H9 (cell line): Measurements from ENCODE around the gene FRMPD3. TPM values are rescaled to one million over a fixed set of nuclear protein-coding genes. Genes with fewer than 3 reads are reported as not detected.

Experiments
- DNase-seq: peaks from one replicate; pipeline ENCODE4 v3.0.0-alpha.2; 2017
- H2AFZ ChIP-seq: one replicate; pipeline ENCODE4 v1.6.1; 2013; ENCODE audit warnings: mild to moderate bottlenecking, low read length, control low read depth, moderate library complexity
- H2AK5ac ChIP-seq: 2 replicates; pipeline ENCODE4 v1.6.1; 2013; ENCODE audit warnings: low read length, control low read depth, mixed read lengths; ENCODE audit not compliant: insufficient read length
- H2BK120ac ChIP-seq: one replicate; pipeline ENCODE4 v1.6.1; 2013; ENCODE audit warnings: low read depth, mild to moderate bottlenecking, low read length, control low read depth, inconsistent platforms; ENCODE audit not compliant: poor library complexity, severe bottlenecking
- H2BK12ac ChIP-seq: 2 replicates; pipeline ENCODE4 v1.6.1; 2013; ENCODE audit warnings: low read length, control low read depth, mixed read lengths, low read depth; ENCODE audit not compliant: insufficient read length
- H2BK15ac ChIP-seq: 2 replicates; pipeline ENCODE4 v1.6.1; 2013; ENCODE audit warnings: low read depth, low read length, control low read depth
- H2BK20ac ChIP-seq: one replicate; pipeline ENCODE4 v1.6.1; 2013; ENCODE audit warnings: low read depth, mild to moderate bottlenecking, low read length, control low read depth, inconsistent platforms; ENCODE audit not compliant: poor library complexity, severe bottlenecking
- H2BK5ac ChIP-seq: 2 replicates; pipeline ENCODE4 v1.6.1; 2013; ENCODE audit warnings: low read length, control low read depth, mixed read lengths; ENCODE audit not compliant: insufficient read length
- H3K14ac ChIP-seq: 2 replicates; pipeline ENCODE4 v1.6.1; 2013; ENCODE audit warnings: low read length, control low read depth; ENCODE audit not compliant: insufficient read depth
- H3K18ac ChIP-seq: 2 replicates; pipeline ENCODE4 v1.6.1; 2013; ENCODE audit warnings: low read depth, mild to moderate bottlenecking, mixed read lengths, low read length, control low read depth; ENCODE audit not compliant: insufficient read length
- H3K23ac ChIP-seq: 2 replicates; pipeline ENCODE4 v1.6.1; 2013; ENCODE audit warnings: low read length, control low read depth, mixed read lengths, low read depth; ENCODE audit not compliant: insufficient read length
- H3K23me2 ChIP-seq: 2 replicates; pipeline ENCODE4 v1.6.1; 2013; ENCODE audit warnings: low read depth, mild to moderate bottlenecking, mixed read lengths, low read length, control low read depth; ENCODE audit not compliant: insufficient read length, poor library complexity, severe bottlenecking
- H3K27ac ChIP-seq: 2 replicates; pipeline ENCODE4 v1.5.1; 2013; ENCODE audit warnings: low read length, control low read depth, mixed read lengths, low read depth; ENCODE audit not compliant: insufficient read length
- H3K27me3 ChIP-seq: 2 replicates; pipeline ENCODE4 v1.6.1; 2013; ENCODE audit warnings: low read length, control low read depth, inconsistent platforms; ENCODE audit not compliant: insufficient read depth
- H3K4ac ChIP-seq: 2 replicates; pipeline ENCODE4 v1.6.1; 2013; ENCODE audit warnings: low read depth, mild to moderate bottlenecking, control low read depth, inconsistent platforms, low read length, moderate library complexity
- H3K4me1 ChIP-seq: 2 replicates; pipeline ENCODE4 v1.6.1; 2013; ENCODE audit warnings: low read length, control low read depth, inconsistent platforms; ENCODE audit not compliant: insufficient read depth
- H3K4me2 ChIP-seq: 2 replicates; pipeline ENCODE4 v1.6.1; 2013; ENCODE audit warnings: low read length, control low read depth, mixed read lengths; ENCODE audit not compliant: insufficient read length, insufficient read depth
- H3K56ac ChIP-seq: 2 replicates; pipeline ENCODE4 v1.6.1; 2013; ENCODE audit warnings: low read depth, mild to moderate bottlenecking, mixed read lengths, low read length, control low read depth; ENCODE audit not compliant: insufficient read length
- H3K79me1 ChIP-seq: 2 replicates; pipeline ENCODE4 v1.6.1; 2013; ENCODE audit warnings: low read depth, mild to moderate bottlenecking, moderate library complexity, low read length, control low read depth, inconsistent platforms; ENCODE audit not compliant: insufficient read depth, poor library complexity, severe bottlenecking
- H3K79me2 ChIP-seq: 2 replicates; pipeline ENCODE4 v1.6.1; 2013; ENCODE audit warnings: low read length, control low read depth, inconsistent platforms; ENCODE audit not compliant: insufficient read depth
- H3K9ac ChIP-seq: 2 replicates; pipeline ENCODE4 v1.6.1; 2013; ENCODE audit warnings: low read length, control low read depth, mixed read lengths; ENCODE audit not compliant: insufficient read length; ENCODE audit errors: extremely low read depth
- H3K9me3 ChIP-seq: one replicate; pipeline ENCODE4 v1.6.1; 2013; ENCODE audit warnings: low read depth, low read length, inconsistent platforms; ENCODE audit not compliant: control insufficient read depth
- H3T11ph ChIP-seq: one replicate; pipeline ENCODE4 v1.6.1; 2013; ENCODE audit warnings: mild to moderate bottlenecking, low read length, control low read depth, inconsistent platforms
- H4K20me1 ChIP-seq: one replicate; pipeline ENCODE4 v1.6.1; 2013; ENCODE audit not compliant: control insufficient read depth, insufficient read length, insufficient read depth
- H4K5ac ChIP-seq: 2 replicates; pipeline ENCODE4 v1.6.1; 2013; ENCODE audit warnings: low read depth, mild to moderate bottlenecking, mixed read lengths, low read length, control low read depth; ENCODE audit not compliant: insufficient read length
- H4K8ac ChIP-seq: replicated peaks from 2 replicates; pipeline ENCODE4 v1.6.1; 2013; ENCODE audit warnings: low read length, control low read depth, mixed read lengths, low read depth; ENCODE audit not compliant: insufficient read length
- H4K91ac ChIP-seq: 2 replicates; pipeline ENCODE4 v1.6.1; 2013; ENCODE audit warnings: low read depth, mild to moderate bottlenecking, moderate library complexity, mixed read lengths, low read length, control low read depth; ENCODE audit not compliant: insufficient read length
- H3K27ac Mint-ChIP-seq, 3 experiments: 2 replicates in 2 of 3; 3 replicates in 1 of 3; pipeline ENCODE4 v1.8.0; 2020 to 2021; ENCODE audit warnings: mixed read lengths in 3 of 3, mild to moderate bottlenecking in 1 of 3, moderate library complexity in 1 of 3
- H3K27me3 Mint-ChIP-seq: 2 replicates; pipeline ENCODE4 v1.8.0; 2021; ENCODE audit warnings: low read depth, mild to moderate bottlenecking, moderate library complexity, mixed read lengths
- H3K36me3 Mint-ChIP-seq, 3 experiments: 2 replicates in 2 of 3; 3 replicates in 1 of 3; pipeline ENCODE4 v1.8.0; 2020 to 2021; ENCODE audit warnings: low read depth in 3 of 3, mixed read lengths in 3 of 3; ENCODE audit not compliant: insufficient read depth in 1 of 3
- H3K4me1 Mint-ChIP-seq, 2 experiments: 2 replicates each; pipeline ENCODE4 v1.8.0; 2020; ENCODE audit warnings: mixed read lengths in 2 of 2
- H3K4me3 Mint-ChIP-seq, 2 experiments: 2 replicates in 1 of 2; 3 replicates in 1 of 2; pipeline ENCODE4 v1.8.0; 2020 to 2021; ENCODE audit warnings: mild to moderate bottlenecking in 2 of 2, mixed read lengths in 2 of 2, moderate library complexity in 1 of 2
- H3K9me3 Mint-ChIP-seq, 2 experiments: 2 replicates in 1 of 2; 3 replicates in 1 of 2; pipeline ENCODE4 v1.8.0; 2020; ENCODE audit warnings: mild to moderate bottlenecking in 2 of 2, mixed read lengths in 2 of 2, moderate library complexity in 1 of 2
- CTCF ChIP-seq: fragments of 200-600 bp; sonication (generic); conservative IDR thresholded peaks from 3 replicates; pipeline ENCODE4 v1.8.0; 2021; ENCODE audit warnings: antibody characterized with exemption, mild to moderate bottlenecking
- WGBS: extraction: QIAGEN DNeasy Blood & Tissue Kit; methylation state at CpG from one replicate; pipeline ENCODE4 v1.1.7; 2013; ENCODE audit warnings: missing lambda C conversion rate, low lambda C conversion rate, mixed read lengths; ENCODE audit not compliant: insufficient read length; ENCODE audit errors: extremely low coverage; 5-methylcytosine and 5-hydroxymethylcytosine counted together
- total RNA-seq: library from RNA; stranded (reverse); gene quantifications from 2 replicates; pipeline ENCODE4 v1.2.1, GENCODE V29; 2021

The FRMPD3 gene
- total RNA-seq, 1 experiment from 2014 or later: 0.26 TPM

GRCh38 chrX:107450823-107451509, 1.5 kb downstream of the FRMPD3 start:
- Histone ChIP-seq H3K9me3 (no peaks in the 10 kb centered on the region), H2AFZ (no peak overlapping the region), H2BK120ac (no peak overlapping the region), H3K27ac (no peak overlapping the region), H3K79me2 (no peaks in the 10 kb centered on the region), H3K18ac (no peak overlapping the region), H3K23ac (no peak overlapping the region), H2BK5ac (no peak overlapping the region), H3K4ac (no peak overlapping the region), H2AK5ac (no peak overlapping the region), H2BK15ac (no peak overlapping the region), H4K8ac (no peak overlapping the region), H3T11ph (no peak overlapping the region), H3K4me1 (no peaks in the 10 kb centered on the region), H4K91ac (no peak overlapping the region), H3K27me3 (peaks cover 7% of the 10 kb centered on the region; the same call in 1 of the 2 replicates), H2BK20ac (no peak overlapping the region), H2BK12ac (no peak overlapping the region), H3K79me1 (no peaks in the 10 kb centered on the region), H3K9ac (no peak overlapping the region), H3K14ac (no peak overlapping the region; the same call in 1 of the 2 replicates), H3K23me2 (peaks cover 9% of the 10 kb centered on the region), H4K5ac (no peak overlapping the region), H4K20me1 (no peaks in the 10 kb centered on the region), H3K4me2 (peak overlapping the region; percentile 76), H3K56ac (no peak overlapping the region)
- H3K27ac Mint-ChIP-seq: peak overlapping the region in 1 of 3 experiments; percentile 78; a peak in 3 of 7 replicates
- H3K27me3 Mint-ChIP-seq: peaks cover 57% of the 10 kb centered on the region
- peak; percentile 86 for DNase-seq
- peaks cover 0 to 32% of the 10 kb centered on the region in 2 experiments; a peak in 2 of 5 replicates for H3K9me3 Mint-ChIP-seq
- no CpG with 5 or more reads among the region's 19 CpGs for WGBS
- peaks cover 18 to 31% of the 10 kb centered on the region in 2 experiments for H3K4me1 Mint-ChIP-seq
- H3K4me3 Mint-ChIP-seq: peak overlapping the region; percentile 65 to 86
- peak; percentile 64 for TF ChIP-seq CTCF
- peaks cover 0 to 9% (median 0%) of the 10 kb centered on the region in 3 experiments; a peak in 3 of 7 replicates for H3K36me3 Mint-ChIP-seq
